Adrenal gland (tissue), 5 donors: Measurements from ENCODE around the gene IKZF3.

ENCODE experiments used
- CTCF ChIP-seq, 6 experiments: fragments of 450-650 bp in 4 of 6; fragments of 200-600 bp in 2 of 6; sonication (generic) in 1 of 6; IDR thresholded peaks; 1 replicate in 5 of 6; 2 replicates in 1 of 6; pipeline versions ENCODE4 v1.5.1 to v1.8.0; 2016 to 2021; ENCODE audit warnings: antibody characterized with exemption in 6 of 6, mild to moderate bottlenecking in 2 of 6, moderate library complexity in 1 of 6
- POLR2A ChIP-seq, 2 donors: fragments of 450-650 bp; IDR thresholded peaks; one replicate each; pipeline ENCODE4 v1.6.1; 2017; ENCODE audit warnings: antibody characterized with exemption in 2 of 2, mild to moderate bottlenecking in 2 of 2, moderate library complexity in 1 of 2
- donor health status: DM: no; HTN: no; CAD: no.

GRCh38 chr17:39794249-39794970, 69.7 kb downstream of the IKZF3 start:
- TF ChIP-seq CTCF (IDR thresholded peaks at IDR 0.05) (no peak), POLR2A (IDR thresholded peaks at IDR 0.05) (no peak)
